Kidney glomerular epithelial cell (primary cell): ENCODE data around the gene MRPS9.

Experiments used
- DNase-seq: peaks from one replicate; lab custom pipeline; 2025; lab: John Stamatoyannopoulos, UW

MRPS9 gene

GRCh38 chr2:105121434-105121833, 83.6 kb downstream of the MRPS9 start:
- DNase-seq, result no peak

DNA sequence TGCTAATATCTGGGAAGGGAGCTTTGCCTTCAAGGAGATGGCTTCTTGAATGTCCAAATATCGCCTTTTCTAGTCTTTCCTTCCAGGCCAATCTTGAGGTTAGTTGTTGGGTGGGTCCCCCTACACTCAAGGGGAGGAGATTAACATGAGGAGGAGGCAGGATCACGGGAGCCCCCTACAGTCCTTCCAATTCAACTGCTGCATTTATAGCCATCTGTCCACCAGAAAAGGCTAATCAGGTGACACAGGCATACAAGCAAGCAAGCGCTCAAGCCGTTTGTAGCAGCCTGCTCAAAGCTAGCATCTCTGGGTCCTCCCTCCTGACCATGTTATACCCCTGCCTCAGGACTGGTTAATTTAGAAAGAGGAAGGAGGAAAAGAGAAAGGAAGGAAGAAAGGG, 87.6 kb downstream of the MRPS9 start:
- DNase-seq, result no peak

GRCh38 chr2:105125920-105126319, 88.1 kb downstream of the MRPS9 start:
- DNase-seq, result no peak

DNA sequence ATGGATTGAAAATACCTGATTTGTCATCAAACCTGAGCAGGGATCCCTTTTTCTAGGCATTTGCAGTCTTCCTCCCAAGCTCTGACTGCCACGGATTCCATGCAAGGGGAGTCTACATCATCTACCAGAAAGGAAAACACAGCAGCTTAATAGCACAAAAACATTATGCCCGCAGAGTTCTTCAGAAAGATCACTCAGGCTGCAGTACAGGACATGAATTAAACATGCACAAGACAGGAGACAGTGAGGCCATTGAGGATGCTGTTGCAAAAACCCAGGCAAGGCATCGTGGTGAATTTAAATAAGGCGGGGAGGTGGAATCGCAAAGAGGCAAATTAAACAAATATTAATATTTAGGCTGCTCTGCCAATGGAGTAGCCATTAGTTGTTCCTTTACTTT, 88.5 kb downstream of the MRPS9 start:
- DNase-seq, result no peak

DNA sequence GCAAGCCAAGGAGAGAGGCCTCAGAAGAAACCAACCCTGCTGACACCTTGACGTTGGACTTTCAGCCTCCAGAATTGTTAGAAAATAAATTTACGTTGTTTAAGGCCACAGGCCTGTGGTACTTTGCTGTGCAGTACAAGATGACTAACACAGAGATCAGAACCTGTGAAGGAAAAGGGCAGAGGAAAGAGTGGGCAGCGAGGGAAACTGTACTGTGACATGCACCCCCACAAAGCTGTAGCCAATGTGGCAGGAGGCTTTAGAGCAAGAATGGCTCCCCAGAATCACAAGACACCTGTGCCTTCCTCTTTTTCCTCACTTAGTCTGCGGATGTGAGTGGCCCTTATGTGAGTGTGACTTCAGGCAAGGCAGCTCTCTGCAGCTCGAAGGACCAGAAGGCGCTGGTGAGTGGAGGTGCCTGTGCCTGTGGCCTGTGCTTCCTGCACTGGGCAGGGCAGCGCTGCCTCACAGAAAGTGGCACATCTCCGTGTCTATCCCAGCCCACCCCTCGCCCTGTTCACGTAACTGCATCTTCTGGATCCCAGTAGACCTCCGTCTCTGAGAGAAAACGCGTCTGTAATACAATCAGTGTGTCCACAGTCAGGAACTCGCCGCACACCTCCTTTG, 89.5 kb downstream of the MRPS9 start:
- DNase-seq, result no peak

DNA sequence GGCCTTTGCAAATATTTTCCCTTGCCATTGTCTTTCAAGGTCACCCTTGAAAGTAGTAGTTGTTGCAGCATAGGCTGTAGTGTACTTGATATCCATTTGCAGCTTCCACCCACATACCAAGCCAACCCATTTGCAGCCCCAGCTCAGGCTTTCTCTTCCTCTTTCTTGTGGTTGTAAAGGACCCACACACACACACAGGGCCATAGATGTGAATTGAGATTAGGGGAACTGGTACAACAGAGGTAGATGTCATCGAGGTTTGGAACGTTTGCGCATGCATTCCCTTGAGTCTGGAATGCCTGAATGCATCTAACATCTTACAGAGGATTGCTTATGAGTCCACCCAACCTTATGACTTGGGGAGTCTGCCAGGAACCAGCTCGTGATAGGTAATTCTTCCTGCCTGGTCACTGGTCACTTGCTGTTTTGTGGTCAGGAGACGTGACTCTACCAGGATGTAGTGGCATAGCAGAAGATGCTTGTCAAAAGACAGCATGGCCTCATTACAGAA, 91.9 kb downstream of the MRPS9 start:
- DNase-seq, result no peak

DNA sequence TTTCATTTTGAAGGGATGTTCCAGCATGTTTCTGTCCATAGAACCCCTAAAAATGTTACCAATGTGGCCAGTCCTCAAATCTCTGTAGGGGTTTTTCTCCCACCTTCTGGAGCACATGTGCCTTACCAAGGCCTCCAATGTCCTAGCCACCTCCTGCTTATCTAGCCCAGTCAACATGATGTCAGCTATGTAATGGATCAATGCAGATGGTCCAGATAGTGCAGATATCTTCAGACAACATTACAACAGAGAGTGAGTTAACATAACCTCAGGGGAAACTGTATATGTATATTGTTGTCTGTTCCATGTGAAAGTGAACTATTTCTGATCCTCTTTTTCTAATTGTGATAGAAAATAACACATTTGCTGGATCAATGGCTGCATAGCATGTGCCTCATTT, 92.7 kb downstream of the MRPS9 start:
- DNase-seq, result no peak

DNA sequence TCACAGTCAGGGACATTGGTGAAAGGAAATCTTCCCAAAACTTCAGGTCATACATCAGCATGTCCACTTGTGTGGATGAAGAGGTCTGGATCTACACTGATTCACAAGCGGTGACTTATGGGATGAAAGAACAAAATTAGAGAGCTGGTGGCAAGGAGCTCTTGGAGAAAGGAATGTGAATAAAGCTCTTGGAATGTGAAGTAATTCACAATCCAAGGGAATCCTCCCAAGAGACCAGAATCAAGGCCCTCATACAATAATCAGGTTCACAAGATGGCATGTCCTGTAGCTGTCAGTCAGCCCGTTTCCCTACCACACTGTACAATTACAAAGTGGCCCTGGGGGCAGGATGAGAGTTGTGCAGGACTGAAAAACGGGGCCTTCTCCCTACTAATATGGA, 96.2 kb downstream of the MRPS9 start:
- DNase-seq, result no peak

GRCh38 chr2:105135436-105135835, 97.6 kb downstream of the MRPS9 start:
- no peak for DNase-seq

DNA sequence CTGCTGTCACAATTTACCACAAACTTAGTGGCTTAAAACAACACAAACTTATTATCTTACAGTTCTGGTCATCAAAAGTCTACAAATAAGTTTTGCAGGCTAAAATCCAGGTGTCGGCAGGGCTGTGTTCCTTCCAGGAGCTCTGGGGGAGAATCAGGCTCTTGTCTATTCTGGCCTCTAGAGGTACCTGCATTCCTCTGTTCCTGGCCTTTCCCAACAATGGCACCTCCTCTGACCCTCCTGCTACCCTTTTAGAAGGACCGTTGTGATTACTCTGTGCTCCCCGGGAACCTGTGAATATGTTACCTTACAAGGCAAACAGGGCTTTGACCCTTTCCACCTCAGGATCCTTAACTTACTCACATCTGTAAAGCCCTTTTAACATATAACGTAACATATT, 98.5 kb downstream of the MRPS9 start:
- DNase-seq, result no peak

DNA sequence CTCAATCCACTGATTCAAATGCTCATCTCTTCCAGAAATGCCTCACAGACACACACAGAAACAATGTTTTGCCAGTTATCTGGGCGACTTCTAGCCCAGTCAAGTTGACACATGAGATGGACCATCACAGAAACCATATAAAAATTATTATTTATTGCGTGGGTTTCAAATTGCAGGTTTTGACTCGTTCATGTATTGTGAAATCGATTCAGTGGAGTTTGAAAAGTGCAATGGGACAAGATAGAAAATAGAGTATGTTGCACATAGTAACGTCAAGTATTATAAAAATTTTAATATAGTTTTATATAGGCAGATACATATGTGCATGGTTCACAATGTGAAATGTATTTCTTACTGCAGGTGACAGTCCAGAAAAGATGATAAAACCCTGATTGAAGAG, 100.8 kb downstream of the MRPS9 start:
- DNase-seq, result no peak

GRCh38 chr2:105139556-105140239, 101.8 kb downstream of the MRPS9 start:
- no peak for DNase-seq

GRCh38 chr2:105140240-105140568, 102.3 kb downstream of the MRPS9 start:
- no peak for DNase-seq

DNA sequence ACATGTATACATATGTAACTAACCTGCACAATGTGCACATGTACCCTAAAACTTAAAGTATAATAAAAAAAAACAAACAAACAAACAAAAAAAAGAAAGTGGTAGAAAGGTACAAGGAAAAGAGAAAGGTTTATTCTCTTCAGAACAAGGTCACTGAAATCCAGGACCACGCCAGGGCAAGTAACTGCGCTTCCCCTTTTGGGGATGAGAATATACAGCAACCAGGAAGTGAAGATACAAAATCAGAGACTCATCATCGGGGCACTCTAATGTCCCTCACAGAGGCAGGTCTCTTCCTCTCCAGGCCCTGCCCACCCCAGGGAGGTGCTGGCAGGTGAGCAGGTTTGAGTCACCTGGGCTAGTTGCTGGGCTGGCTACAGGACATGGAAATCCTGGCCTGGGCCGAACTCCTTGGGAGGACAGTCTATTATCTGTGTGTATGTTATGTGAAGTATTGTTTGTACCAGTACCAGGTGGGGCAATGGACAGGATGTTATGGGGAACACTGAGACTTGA, 103.3 kb downstream of the MRPS9 start:
- DNase-seq, result no peak

DNA sequence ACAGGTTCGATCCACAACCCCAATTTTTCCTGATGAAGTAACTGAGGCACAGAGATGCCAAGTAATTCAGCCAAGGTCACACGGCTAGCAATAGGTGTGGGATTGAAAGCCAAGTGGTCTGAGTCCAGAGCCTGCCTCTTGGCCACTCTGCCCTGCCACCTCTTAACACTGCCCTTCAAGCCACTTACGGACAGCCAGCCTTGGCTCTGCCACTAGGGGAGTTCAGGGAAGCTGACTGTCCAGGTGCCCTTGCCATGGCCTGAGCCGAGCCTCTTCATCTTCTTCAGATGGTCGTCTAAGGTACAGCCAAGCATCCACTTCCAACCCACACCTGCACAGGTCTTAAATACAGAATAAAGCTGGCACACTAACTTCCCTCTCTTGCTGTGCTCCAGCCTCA, 104.4 kb downstream of the MRPS9 start:
- DNase-seq, result no peak

DNA sequence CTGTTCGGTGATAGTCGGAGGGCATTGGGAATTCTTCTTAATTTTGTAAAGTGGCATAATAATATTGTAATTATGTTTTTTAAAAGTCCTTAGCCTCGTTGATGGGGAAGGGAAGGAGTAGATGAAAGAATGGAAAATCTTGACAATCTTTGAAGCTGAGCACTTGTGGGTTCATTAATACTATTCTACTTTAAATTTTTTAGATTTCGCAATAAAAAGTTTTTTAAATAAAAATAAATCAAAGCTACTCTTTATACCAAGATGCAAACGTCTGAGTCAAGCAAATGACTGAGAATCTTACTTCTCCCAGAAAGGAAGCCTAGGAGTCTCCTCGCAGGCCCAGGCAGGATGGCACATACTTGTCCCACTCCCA, 105.2 kb downstream of the MRPS9 start:
- DNase-seq, result no peak

DNA sequence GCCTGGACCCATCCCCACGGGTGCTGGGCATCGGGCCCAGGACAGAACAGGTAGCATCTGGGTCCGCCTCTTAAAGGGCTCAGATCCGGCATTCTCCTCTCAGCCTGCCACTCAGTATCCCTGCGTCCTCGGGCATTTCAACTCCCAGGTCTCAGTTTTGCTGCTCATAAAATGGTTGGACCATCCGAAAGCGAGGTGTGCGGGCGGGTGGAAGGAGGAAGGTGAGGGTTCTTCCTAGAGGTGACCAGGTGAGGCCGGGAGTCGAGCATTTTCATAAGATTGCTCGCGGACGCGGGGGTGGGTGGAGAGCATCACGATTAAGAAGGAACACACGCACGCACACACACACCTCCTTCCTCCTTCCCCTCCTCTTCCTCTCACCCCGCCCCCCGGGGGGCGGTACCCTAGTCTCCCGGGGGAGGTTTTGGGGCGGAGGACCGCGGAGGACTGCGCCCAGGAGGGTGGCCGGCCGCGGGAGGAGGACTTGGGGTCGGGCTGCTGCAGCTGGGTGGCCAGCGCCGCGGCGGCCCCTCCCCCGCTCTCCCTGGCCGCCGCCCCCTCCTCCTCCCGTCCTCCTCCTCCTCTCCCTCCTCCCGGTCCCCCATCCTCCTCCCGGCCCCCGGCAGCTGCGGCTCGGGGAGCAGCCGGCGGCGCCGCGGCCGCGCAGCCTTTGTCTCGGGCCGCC, 105.7 kb downstream of the MRPS9 start:
- DNase-seq, result no peak

GRCh38 chr2:105144152-105144940, 106.5 kb downstream of the MRPS9 start:
- no peak for DNase-seq

GRCh38 chr2:105144941-105145300, 107.1 kb downstream of the MRPS9 start:
- DNase-seq, result no peak

DNA sequence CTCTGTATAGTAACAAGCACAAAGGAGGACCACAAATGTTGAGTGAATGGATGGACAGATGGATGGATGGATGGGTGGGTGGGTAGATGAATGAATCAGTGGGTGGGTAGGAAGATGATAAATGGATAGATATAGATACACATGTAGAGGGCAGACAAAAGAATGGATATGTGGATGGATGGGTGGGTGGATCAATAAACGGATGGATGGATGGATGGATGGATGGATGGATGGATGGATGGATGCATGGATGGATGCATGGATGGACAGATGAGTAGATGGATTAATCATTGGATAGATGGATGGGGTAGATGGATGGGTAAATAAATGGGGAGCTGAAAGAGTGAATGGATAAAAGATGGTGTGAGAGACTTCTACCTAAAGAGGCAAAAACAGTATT, 111.4 kb downstream of the MRPS9 start:
- no peak for DNase-seq
